Fibroblast of mammary gland (primary cell): ENCODE measurements around the gene GMDS.

Experiments
- DNase-seq: peaks from one replicate; pipeline ENCODE4 v3.0.0-alpha.2; 2010; ENCODE audit warnings: low read depth
- H3K4me3 ChIP-seq: 2 replicates; pipeline ENCODE4 v1.5.1; 2011; ENCODE audit warnings: low read depth, mild to moderate bottlenecking, low read length, moderate library complexity; ENCODE audit not compliant: control insufficient read depth
- TF ChIP-seq, protein P1 (sequence below): conservative IDR thresholded peaks from 2 replicates; pipeline ENCODE4 v1.5.1; 2011; ENCODE audit warnings: low read depth, low read length, inconsistent platforms; ENCODE audit not compliant: control insufficient read depth, insufficient read depth

The GMDS gene

DNA sequence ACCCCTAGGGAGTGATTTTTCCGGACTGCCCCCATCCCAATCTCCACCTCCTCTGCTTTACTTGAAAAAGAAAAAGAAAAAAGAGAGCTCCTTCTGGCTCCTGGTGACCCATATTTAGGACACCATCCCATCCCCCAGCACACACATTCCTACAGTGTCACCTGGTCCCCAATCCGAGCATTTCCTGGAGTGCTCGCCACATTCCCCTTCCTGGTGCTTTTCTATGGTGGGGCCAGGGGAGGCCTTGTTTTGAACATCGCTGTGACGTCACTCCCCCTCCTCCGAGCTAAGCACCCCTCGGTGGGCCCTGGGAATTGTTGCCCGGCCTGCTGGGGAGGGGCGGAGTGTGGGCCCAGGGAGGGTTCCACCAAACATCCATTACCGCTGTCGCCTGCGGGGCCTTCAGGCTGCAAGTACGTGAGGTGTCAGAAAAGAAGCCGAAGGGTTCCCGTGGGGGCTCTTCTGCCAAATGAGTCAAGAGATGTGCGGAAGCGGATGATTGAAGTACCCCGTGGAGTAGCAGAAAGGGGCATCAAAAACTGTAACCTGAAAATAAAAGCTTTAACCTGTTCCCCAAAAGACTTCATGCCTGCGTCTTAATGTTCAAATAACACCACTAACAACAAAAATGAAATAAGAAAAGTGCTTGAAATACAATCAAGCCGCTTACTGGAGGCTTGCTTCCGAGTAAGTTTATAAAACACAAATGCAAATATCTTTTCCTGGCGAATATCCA is 638.5 kb downstream of the GMDS start:
- no peak for DNase-seq
- H3K4me3 ChIP-seq, result no peak overlapping the region
- TF ChIP-seq, protein P1, sequence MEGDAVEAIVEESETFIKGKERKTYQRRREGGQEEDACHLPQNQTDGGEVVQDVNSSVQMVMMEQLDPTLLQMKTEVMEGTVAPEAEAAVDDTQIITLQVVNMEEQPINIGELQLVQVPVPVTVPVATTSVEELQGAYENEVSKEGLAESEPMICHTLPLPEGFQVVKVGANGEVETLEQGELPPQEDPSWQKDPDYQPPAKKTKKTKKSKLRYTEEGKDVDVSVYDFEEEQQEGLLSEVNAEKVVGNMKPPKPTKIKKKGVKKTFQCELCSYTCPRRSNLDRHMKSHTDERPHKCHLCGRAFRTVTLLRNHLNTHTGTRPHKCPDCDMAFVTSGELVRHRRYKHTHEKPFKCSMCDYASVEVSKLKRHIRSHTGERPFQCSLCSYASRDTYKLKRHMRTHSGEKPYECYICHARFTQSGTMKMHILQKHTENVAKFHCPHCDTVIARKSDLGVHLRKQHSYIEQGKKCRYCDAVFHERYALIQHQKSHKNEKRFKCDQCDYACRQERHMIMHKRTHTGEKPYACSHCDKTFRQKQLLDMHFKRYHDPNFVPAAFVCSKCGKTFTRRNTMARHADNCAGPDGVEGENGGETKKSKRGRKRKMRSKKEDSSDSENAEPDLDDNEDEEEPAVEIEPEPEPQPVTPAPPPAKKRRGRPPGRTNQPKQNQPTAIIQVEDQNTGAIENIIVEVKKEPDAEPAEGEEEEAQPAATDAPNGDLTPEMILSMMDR, result no peak

DNA sequence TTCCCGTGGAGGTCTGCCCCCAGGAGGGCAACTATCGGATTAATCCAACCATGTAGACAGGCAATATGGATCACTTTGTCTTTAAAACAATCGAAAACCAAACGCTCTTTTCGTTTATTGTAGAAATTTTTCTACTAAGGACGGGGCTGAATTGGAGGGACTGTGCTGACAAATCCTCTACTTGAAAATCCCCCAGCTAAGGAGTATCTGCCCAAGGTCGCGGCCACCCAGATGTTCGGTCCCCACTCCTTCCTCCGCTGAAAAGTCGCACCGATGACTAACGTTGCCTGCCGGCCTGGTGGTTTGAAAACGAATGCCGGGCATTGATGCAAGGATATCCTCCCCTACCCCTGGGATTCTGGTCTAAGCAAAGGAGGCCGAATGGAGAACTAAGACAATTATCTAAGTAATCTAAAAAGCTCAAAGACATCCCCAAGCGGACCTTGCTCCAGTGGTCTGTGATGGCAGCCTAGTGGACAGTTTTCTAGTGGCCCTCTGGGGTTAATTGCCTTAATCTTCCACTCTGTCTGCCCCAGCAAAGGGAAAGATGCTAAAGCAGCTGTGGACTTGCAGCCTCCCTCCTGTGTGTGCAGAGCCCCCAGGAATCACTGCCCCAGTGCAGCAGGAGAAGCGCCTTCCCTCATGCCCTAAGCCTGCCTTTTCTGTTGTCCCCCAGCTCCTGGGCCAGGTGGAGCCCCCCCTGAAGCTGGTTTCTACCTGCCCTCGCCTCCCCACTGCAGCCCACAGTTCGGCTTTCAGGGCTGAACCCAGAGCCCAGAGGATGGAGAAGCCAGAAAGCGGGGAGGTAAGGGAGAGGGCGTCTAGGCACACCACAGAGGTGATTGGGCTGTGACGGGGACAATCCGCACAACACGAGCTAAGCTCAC is 639.3 kb downstream of the GMDS start:
- DNase-seq, result no peak
- TF ChIP-seq, protein P1, result no peak
- H3K4me3 ChIP-seq, result no peak overlapping the region

DNA sequence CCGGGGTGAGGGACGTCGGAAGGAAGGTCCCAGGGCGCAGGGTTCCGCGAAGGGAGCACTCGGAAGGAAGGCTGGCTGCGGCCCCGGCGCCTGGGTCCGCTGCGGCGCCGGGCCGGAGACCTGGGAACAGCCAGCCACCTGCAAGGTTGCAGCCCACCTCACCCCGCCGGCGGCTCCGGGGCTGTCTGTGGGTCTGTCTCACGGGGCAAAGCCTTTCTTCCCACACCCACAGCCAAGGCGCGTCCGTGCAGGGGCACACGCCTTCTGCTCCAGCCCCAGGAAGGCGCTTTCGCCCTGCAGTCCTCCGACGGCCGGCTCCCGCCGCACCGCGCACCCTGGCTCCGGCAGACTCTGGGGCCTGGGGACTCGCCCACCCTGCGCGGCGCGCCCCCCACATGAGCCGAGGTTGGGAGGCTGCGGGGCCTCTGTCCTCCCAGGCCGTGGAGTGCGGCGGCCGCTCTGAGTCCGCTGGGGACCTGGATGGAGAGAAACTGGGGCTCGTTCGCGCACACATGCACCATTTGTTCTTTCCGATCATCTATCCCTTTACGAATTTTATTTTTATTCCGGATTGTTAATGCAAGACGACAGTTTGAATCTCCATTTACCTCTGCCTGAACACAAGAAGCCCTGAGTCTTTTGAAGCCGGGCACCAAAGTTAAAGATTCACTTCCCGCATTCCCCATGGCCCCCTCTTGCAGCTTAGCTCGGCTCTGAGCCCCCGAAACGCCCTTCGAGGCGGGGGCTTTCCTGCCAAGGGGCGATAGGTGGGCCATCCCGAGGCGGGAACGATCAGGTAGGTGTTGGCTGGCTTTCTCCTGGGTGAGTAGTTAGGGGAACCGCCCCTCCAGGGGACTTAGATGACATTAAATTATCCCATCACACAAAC is 640.2 kb downstream of the GMDS start:
- TF ChIP-seq, protein P1, result no peak
- no peak overlapping the region for H3K4me3 ChIP-seq
- DNase-seq, result no peak

DNA sequence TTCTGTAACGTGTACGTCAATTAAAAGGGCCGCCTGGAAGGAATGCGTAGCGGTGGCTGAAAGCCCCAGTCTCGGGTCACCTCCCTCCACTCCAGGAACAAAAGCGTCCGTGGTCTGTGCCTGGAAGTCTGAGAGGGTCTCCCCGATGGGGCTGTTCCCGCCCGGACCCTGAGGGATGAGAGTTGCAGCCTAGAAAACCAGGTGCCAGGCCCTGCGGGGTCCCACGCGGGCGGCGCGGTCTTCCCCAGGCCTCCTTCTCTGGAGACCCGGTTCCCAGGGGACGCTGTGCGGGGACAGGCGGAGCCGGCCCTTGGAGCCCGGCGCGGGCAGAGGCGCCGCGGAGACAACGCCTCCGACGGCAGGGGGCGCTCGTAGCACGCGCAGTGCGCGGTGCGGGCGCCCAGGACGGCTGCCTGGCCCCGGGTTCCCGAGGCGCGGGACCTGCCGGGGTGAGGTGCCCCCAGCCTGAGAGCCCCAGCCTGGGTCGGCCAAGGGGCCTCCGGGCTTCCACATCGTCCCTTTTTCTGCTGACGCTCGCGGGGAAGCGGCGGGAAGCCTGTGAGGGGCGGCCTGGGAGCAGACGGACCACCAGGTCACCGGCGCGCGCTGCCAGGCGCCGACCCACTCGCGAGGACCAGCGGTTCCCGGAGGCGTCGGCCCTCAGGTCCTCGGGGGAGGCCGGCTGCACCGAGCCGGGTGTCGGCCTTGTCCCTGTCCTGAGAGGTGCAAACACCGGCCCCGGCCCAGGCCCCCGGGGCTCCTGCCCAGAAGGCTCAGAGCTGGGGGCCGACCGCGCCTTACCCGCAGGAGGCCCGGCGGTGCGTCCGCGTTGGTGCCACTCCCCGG is 641.0 kb downstream of the GMDS start:
- TF ChIP-seq, protein P1, result peak; percentile 36
- DNase-seq, result no peak
- peak overlapping the region; percentile 28 for H3K4me3 ChIP-seq

DNA sequence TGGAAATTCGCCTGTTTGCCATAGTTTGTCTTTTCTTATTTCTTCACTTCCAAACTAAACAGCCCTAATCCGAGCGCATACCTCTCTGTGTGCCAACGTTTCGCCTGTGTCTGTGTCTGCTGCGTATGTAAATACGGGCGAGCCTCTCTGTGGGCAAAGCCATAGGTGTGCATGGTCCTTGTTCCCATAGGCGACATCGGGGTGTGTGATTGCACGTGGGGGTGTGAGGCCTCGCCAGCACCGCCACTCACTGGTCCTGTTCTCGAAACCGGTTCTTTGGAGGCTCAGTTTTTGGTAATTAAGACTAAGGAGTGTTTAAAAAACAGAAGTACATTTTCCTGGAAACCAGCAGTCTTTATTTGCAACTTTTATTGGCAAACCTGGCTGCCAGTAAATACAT is 641.7 kb downstream of the GMDS start:
- TF ChIP-seq, protein P1, result no peak
- no peak overlapping the region for H3K4me3 ChIP-seq
- DNase-seq, result no peak
